GM12874 (cell line): ENCODE data around the gene TMEM184A.

Experiments used
- CTCF ChIP-seq: IDR thresholded peaks from 2 replicates; pipeline ENCODE4 v1.5.1; 2011; ENCODE audit warnings: low read depth, mild to moderate bottlenecking, control low read depth, low read length, moderate library complexity; ENCODE audit not compliant: insufficient read depth

The TMEM184A gene

GRCh38 chr7:1580422-1581030 lies 24.5 kb upstream of the TMEM184A start:
- no peak for TF ChIP-seq CTCF

- TF ChIP-seq CTCF = peak; percentile 93
Observed at GRCh38 chr7:1579481-1580421, 23.7 kb upstream of the TMEM184A start.

GRCh38 chr7:1578513-1578912 lies 22.5 kb upstream of the TMEM184A start:
- TF ChIP-seq CTCF = no peak

- no peak for TF ChIP-seq CTCF
Observed at GRCh38 chr7:1576521-1577253, 20.7 kb upstream of the TMEM184A start.

GRCh38 chr7:1575809-1576208 lies 19.8 kb upstream of the TMEM184A start:
- no peak for TF ChIP-seq CTCF

- TF ChIP-seq CTCF = no peak
Observed at GRCh38 chr7:1572111-1572822, 16.3 kb upstream of the TMEM184A start.
